ENCODE results near the gene GCNT4.

GCNT4 gene

DNA sequence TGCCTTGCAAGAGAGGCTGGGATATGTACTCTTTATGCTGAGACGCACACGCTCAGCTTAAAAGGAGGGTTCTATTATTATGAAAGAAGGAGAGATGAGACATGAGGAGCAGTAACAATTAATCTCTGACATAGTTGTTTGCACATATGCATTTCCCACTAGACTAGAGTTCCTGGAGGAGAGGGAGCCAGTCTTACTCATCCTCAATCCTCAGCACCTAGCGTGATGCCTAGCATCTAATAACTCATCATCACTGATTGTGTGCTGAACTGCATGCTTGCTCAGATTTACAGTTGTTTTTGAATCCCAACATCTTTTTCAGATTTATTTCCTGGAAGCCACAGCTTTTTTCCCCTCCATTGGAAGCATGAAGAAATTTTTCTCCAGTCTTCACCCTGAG is 35.5 kb downstream of the GCNT4 start:
- DNase-seq (ENCODE audit: low spot score): no peak

DNA sequence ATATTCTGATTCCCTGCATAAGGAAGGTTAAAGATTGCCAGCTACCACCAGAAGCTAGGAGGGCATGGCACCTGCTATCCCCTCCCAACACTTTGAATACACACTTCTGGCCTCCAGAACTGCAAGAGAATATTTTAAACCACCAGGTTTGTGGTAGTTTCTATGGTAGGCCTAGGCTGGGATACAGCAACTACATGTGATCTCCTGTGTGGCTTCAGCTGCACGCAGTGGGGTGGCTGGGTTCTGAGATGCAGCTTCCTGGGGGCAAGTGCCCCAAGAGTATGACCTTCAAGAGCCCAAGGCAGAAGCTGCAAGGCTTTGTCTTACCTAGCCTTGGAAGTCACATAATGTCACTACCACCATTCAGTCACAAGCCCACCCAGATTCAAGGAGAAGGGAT is 39.6 kb downstream of the GCNT4 start:
- DNase-seq (ENCODE audit: low spot score): no peak

- no peak for DNase-seq (ENCODE audit: low spot score)
Observed at GRCh38 chr5:75010838-75011237, 41.5 kb downstream of the GCNT4 start.

- no peak for DNase-seq (ENCODE audit: low spot score)
Observed at GRCh38 chr5:75009556-75010345, 42.6 kb downstream of the GCNT4 start.

- no peak for DNase-seq (ENCODE audit: low spot score)
Observed at GRCh38 chr5:75006865-75007822, 45.2 kb downstream of the GCNT4 start.

DNA sequence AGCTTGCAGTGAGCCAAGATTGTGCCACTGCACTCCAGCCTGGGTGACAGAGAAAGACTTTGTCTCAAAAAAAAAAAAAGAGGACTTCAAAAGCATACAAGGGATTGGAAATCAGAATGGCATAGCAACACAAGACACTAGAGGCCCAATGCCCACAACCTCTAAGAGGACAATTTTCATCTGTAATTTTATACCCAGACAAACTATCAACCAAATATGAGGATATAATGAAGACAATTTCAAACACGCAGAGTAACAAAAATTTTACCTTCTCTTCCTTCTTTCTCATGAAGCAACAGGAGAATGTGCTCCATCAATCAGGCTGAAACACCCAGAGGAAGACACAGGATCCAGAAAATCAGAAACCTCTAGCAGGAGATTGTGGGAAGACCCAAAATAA is 46.8 kb downstream of the GCNT4 start:
- DNase-seq (ENCODE audit: low spot score): no peak
